ENCODE measurements around the gene PRKD2. TPM values are rescaled to one million over a fixed set of nuclear protein-coding genes. Genes with fewer than 3 reads are reported as not detected.
A peak's percentile ranks its signal among the peaks of the same experiment; 100 is the strongest.

The PRKD2 gene
- total RNA-seq, 1 donor = 9.0 TPM

DNA sequence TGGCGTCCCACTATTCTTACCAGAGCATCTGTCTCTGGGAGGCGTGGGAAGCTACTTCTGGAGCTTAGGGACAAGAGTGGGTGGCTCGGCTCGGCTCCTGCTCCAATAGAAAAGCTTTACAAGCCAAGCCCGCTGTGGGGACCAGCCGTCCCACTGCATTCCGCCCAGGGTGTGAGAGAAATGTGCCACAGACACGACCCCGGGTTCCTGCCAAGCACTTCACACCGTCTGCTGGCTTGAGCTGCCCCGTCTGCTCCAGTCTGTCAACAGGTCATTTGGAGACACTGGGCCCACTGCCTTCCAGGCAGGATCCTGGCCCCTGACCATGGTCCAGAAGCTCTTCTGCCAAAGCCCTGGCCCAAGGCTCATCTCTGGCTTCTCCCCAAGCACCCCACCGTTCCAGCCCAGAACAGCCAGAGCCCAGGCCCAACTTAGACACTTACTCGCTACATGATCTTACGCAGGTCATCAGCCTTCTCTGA, 22.4 kb upstream of the PRKD2 start:
- peak overlapping the region; percentile 5 for H3K27ac ChIP-seq (ENCODE audit: low read depth, low read length)
- H3K4me1 ChIP-seq (ENCODE audit: insufficient read depth, low read length) = peaks cover 3% of the 10 kb centered on the region
- H4K20me1 ChIP-seq (ENCODE audit: insufficient read depth, low read length) = peaks cover 57% of the 10 kb centered on the region

DNA sequence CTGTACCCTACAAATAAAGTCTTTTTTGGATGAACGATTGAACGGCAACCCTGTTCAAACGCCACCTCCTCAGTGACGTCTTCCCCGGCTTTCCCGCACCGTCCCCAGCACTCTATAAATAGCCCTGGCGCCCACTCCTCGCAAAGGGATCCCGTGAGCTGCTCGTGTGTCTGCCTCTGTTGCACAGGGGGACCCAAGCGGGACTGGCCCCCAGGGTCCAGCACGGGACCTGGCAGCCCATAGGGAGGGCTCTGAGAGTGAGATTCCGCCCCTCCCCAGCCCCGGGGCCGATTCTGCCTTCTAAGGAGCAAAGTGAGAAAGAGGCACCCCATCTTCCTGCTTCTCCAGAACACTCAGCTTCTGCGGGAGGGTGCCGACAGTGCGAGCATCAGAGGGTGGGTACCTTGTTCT, 20.9 kb upstream of the PRKD2 start:
- H3K4me2 ChIP-seq (ENCODE audit: insufficient read depth, low read length) = no peak overlapping the region
- peaks cover 83% of the 10 kb centered on the region for H3K79me2 ChIP-seq (ENCODE audit: insufficient read depth, low read length)
- peaks cover 14% of the 10 kb centered on the region for H3K4me1 ChIP-seq (ENCODE audit: insufficient read depth, low read length)
- no peak overlapping the region for H3K27ac ChIP-seq (ENCODE audit: low read depth, low read length)
- H3K36me3 ChIP-seq (ENCODE audit: insufficient read depth, low read length) = peaks cover 51% of the 10 kb centered on the region
- H3K27me3 ChIP-seq (ENCODE audit: insufficient read depth, low read length) = no peaks in the 10 kb centered on the region
- no peaks in the 10 kb centered on the region for H3K9me3 ChIP-seq (ENCODE audit: low read depth, low read length)
- H3K4me3 ChIP-seq (ENCODE audit: insufficient read depth, low read length) = no peak overlapping the region
- H4K20me1 ChIP-seq (ENCODE audit: insufficient read depth, low read length) = peaks cover 60% of the 10 kb centered on the region
- no peak overlapping the region for H2AFZ ChIP-seq (ENCODE audit: low read length)
- TF ChIP-seq, protein P1, sequence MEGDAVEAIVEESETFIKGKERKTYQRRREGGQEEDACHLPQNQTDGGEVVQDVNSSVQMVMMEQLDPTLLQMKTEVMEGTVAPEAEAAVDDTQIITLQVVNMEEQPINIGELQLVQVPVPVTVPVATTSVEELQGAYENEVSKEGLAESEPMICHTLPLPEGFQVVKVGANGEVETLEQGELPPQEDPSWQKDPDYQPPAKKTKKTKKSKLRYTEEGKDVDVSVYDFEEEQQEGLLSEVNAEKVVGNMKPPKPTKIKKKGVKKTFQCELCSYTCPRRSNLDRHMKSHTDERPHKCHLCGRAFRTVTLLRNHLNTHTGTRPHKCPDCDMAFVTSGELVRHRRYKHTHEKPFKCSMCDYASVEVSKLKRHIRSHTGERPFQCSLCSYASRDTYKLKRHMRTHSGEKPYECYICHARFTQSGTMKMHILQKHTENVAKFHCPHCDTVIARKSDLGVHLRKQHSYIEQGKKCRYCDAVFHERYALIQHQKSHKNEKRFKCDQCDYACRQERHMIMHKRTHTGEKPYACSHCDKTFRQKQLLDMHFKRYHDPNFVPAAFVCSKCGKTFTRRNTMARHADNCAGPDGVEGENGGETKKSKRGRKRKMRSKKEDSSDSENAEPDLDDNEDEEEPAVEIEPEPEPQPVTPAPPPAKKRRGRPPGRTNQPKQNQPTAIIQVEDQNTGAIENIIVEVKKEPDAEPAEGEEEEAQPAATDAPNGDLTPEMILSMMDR (IDR thresholded peaks at IDR 0.05; ENCODE audit: extremely low read depth, low read depth, low read length) = no peak
- no peak for DNase-seq (ENCODE audit: insufficient read length, low spot score, missing footprints)

More for the DNA sequence above, 22.4 kb upstream of the PRKD2 start:
- no peaks in the 10 kb centered on the region for H3K27me3 ChIP-seq (ENCODE audit: insufficient read depth, low read length)
- H3K79me2 ChIP-seq (ENCODE audit: insufficient read depth, low read length) = peaks cover 82% of the 10 kb centered on the region
- no peak overlapping the region for H2AFZ ChIP-seq (ENCODE audit: low read length)
- no peak overlapping the region for H3K4me2 ChIP-seq (ENCODE audit: insufficient read depth, low read length)
- DNase-seq (ENCODE audit: insufficient read length, low spot score, missing footprints) = peak; percentile 61
- TF ChIP-seq, protein P1 (IDR thresholded peaks at IDR 0.05; ENCODE audit: extremely low read depth, low read depth, low read length) = no peak
- no peaks in the 10 kb centered on the region for H3K9me3 ChIP-seq (ENCODE audit: low read depth, low read length)
- H3K4me3 ChIP-seq (ENCODE audit: insufficient read depth, low read length) = no peak overlapping the region
- peaks cover 36% of the 10 kb centered on the region for H3K36me3 ChIP-seq (ENCODE audit: insufficient read depth, low read length)

DNA sequence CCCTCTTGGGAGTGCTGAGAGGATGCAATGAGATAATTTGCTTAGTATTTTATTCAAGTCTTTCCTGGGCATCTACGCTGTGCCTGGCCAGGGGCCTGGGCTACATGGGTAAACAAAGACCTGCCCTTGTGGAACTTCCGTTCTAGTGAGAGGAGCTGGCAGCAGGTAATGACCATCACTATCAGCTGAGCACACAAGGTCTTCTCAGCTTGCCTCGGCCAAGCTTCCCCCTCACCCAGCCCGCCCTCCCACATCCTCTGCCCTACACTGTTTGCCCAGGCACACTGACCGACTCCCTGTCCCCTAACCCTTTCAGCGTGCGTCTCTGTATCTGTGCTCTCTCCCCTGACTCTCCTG, 20.4 kb upstream of the PRKD2 start:
- Histone ChIP-seq H3K27me3 (ENCODE audit: insufficient read depth, low read length) (no peaks in the 10 kb centered on the region), H3K36me3 (ENCODE audit: insufficient read depth, low read length) (peaks cover 53% of the 10 kb centered on the region)

DNA sequence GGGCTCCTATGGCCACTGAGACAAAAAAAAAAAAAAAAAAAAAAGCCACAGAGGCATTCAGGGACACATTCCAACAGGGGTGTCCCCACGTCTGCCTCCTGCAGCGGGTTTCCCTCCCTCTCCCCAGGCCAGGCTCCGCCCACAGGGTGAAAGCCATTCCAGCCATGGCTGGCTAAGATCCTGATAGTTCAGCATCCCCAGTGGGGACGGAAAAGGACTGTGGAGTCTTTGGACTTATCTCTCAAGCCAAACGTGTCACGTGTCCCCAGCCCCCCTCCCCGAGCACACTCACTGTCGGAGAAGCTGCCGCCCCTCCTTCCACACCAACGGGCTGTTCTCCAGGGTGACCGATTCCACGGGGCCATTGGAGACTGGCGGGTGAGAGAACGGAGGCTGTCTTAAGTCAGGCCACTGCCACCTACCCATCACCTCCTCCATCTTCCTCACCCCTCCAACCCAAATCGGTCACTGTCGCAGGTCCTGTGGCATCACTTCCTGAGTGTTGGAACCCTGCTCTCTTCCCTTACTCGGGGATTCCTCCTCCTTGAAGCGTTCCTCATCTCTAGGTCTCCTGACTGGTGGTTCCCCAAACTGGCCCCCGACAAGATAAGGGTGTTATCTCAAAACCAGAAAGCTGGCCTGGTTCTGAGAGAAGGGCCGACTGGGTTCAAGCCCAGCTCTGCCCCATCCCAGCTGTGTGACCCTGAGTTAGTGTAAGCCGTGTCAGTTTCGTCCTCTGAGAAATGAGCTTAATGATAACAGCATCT, 19.8 kb upstream of the PRKD2 start:
- Histone ChIP-seq H3K4me3 (ENCODE audit: insufficient read depth, low read length) (no peak overlapping the region), H2AFZ (ENCODE audit: low read length) (no peak overlapping the region), H4K20me1 (ENCODE audit: insufficient read depth, low read length) (peaks cover 62% of the 10 kb centered on the region), H3K27ac (ENCODE audit: low read depth, low read length) (peak overlapping the region; percentile 1), H3K27me3 (ENCODE audit: insufficient read depth, low read length) (no peaks in the 10 kb centered on the region), H3K4me1 (ENCODE audit: insufficient read depth, low read length) (peaks cover 20% of the 10 kb centered on the region), H3K79me2 (ENCODE audit: insufficient read depth, low read length) (peaks cover 83% of the 10 kb centered on the region), H3K4me2 (ENCODE audit: insufficient read depth, low read length) (no peak overlapping the region), H3K36me3 (ENCODE audit: insufficient read depth, low read length) (peaks cover 47% of the 10 kb centered on the region), H3K9me3 (ENCODE audit: low read depth, low read length) (no peaks in the 10 kb centered on the region)
- TF ChIP-seq, protein P1 (IDR thresholded peaks at IDR 0.05; ENCODE audit: extremely low read depth, low read depth, low read length) = no peak
- DNase-seq (ENCODE audit: insufficient read length, low spot score, missing footprints) = no peak

More for the DNA sequence above, 20.4 kb upstream of the PRKD2 start:
- no peak for DNase-seq (ENCODE audit: insufficient read length, low spot score, missing footprints)
- peaks cover 62% of the 10 kb centered on the region for H4K20me1 ChIP-seq (ENCODE audit: insufficient read depth, low read length)
- peak overlapping the region; percentile 1 for H3K27ac ChIP-seq (ENCODE audit: low read depth, low read length)
- no peaks in the 10 kb centered on the region for H3K9me3 ChIP-seq (ENCODE audit: low read depth, low read length)
- H2AFZ ChIP-seq (ENCODE audit: low read length) = no peak overlapping the region
- H3K79me2 ChIP-seq (ENCODE audit: insufficient read depth, low read length) = peaks cover 83% of the 10 kb centered on the region
- no peak overlapping the region for H3K4me3 ChIP-seq (ENCODE audit: insufficient read depth, low read length)
- TF ChIP-seq, protein P1 (IDR thresholded peaks at IDR 0.05; ENCODE audit: extremely low read depth, low read depth, low read length) = no peak
- H3K4me1 ChIP-seq (ENCODE audit: insufficient read depth, low read length) = peaks cover 14% of the 10 kb centered on the region
- H3K4me2 ChIP-seq (ENCODE audit: insufficient read depth, low read length) = no peak overlapping the region
